ENCODE data around the gene ELMO3. TPM values are rescaled to one million over a fixed set of nuclear protein-coding genes. Genes with fewer than 3 reads are reported as not detected.
A peak's percentile ranks its signal among the peaks of the same experiment; 100 is the strongest.

The ELMO3 gene
- total and polyA plus RNA-seq, 4 donors, result 1.7 to 3.8 (median 3.1) TPM

DNA sequence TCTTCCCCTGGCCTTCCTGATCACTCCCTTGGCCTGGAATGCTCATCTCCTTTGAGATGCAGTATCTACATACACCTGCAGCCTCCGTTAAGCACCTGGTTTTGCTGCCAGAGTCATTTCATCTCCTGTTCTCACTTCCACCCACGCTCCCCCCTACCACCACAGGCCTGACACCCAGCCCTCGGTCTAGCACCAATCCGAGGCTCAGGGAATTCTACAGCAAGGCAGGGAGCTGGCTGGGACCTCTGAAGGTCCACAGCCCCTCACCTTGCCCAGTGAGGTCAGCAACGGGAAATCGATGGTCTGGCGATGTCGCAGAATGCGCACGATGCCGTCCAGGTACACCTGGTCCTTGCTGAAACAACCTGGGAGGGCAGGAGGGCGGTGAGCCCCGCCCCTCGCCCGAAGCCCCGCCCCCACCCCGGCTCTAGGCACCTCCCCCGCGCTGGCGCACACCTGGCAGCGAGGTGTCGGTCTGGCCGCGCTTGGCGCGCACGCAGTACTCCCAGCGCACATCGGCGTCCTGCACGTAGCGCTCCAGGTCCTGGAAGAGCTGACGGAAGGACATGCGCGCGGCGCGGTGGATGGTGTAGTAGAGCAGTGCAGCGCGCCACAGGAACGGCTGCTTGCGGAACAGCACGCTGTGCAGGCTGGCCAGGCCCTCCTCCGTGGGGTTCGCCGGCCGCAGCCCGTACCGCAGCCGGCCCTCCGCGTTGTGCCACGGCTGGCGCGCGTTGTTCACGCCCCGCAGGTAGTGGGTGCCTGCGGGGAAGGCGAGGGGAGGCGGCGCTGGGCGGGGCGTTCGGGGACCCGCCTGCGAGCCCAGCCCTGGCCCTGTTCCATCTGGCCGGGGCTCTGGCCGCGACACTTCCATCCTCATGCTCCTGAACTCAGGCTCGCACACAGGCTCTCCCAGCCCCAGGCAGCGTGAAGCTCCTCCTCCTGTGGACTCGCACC is 20.9 kb upstream of the ELMO3 start:
- Histone ChIP-seq H3K36me3 (ENCODE audit: control insufficient read depth in 4 of 4, insufficient read depth in 3 of 4, low read depth in 1 of 4, low read length in 3 of 4) (no peaks in the 10 kb centered on the region), H3K4me3 (ENCODE audit: low read depth in 1 of 3, low read length in 3 of 3) (peak overlapping the region in 2 of 3 donors; percentile 37 to 39), H3K27ac (ENCODE audit: low read depth in 1 of 2, low read length in 2 of 2) (peak overlapping the region in 1 of 2 donors; percentile 29), H3K9me3 (ENCODE audit: control insufficient read depth in 4 of 4, low read length in 3 of 4) (no peaks in the 10 kb centered on the region), H3K4me1 (ENCODE audit: control insufficient read depth in 4 of 4, insufficient read depth in 4 of 4, low read length in 3 of 4) (peaks cover 12 to 34% (median 20%) of the 10 kb centered on the region in 4 donors), H3K9ac (ENCODE audit: low read depth in 1 of 2, low read length in 2 of 2) (no peak overlapping the region), H3K27me3 (ENCODE audit: control insufficient read depth in 4 of 4, insufficient read depth in 4 of 4, low read length in 3 of 4) (no peaks in the 10 kb centered on the region)
- DNase-seq (ENCODE audit: low spot score), result peak; percentile 54
- WGBS, result 5% methylated on average over 73 of the region's 73 CpGs
- TF ChIP-seq HNF4G (IDR thresholded peaks at IDR 0.05) (no peak), FOXA2 (IDR thresholded peaks at IDR 0.05) (no peak), GABPA (IDR thresholded peaks at IDR 0.05 in 1 of 2, conservative IDR thresholded peaks at IDR 0.05 in 1 of 2) (no peak), EGR1 (IDR thresholded peaks at IDR 0.05; ENCODE audit: low read depth in 2 of 2) (no peak)
- TF ChIP-seq, protein P1, sequence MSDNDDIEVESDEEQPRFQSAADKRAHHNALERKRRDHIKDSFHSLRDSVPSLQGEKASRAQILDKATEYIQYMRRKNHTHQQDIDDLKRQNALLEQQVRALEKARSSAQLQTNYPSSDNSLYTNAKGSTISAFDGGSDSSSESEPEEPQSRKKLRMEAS (IDR thresholded peaks at IDR 0.05), result no peak
- TF ChIP-seq, protein P2, sequence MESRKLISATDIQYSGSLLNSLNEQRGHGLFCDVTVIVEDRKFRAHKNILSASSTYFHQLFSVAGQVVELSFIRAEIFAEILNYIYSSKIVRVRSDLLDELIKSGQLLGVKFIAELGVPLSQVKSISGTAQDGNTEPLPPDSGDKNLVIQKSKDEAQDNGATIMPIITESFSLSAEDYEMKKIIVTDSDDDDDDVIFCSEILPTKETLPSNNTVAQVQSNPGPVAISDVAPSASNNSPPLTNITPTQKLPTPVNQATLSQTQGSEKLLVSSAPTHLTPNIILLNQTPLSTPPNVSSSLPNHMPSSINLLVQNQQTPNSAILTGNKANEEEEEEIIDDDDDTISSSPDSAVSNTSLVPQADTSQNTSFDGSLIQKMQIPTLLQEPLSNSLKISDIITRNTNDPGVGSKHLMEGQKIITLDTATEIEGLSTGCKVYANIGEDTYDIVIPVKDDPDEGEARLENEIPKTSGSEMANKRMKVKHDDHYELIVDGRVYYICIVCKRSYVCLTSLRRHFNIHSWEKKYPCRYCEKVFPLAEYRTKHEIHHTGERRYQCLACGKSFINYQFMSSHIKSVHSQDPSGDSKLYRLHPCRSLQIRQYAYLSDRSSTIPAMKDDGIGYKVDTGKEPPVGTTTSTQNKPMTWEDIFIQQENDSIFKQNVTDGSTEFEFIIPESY (IDR thresholded peaks at IDR 0.05), result no peak

DNA sequence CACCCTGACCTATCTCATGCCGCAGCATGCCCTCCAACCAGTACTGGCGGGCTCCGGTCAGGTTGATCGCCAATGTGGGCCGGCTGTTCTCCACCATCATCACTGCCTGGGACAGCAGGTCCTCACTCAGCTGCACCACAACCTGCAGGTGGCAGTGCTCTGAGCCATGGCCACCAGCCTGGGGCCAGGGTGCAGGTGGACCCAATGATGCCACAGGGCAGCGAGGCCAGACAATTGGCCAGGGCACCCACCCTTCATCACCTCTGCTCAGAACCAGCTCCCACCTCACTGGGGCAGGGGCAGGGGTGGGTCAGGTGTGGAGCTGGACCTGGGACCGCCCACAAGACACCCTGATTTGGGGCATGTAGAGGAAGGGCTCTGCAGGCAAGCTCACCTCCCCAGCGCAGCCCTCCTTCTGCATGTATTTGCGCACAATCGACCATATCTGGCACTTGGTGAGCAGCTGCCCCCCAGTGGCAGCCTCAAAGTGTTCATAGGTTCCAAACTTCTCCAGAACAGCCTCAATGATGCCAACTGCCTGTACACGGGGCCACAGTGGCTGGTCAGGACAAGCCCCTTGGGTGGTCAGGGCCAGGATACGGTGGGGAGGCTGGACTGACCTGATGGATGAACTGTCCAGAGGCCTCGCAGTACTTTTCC is 19.4 kb upstream of the ELMO3 start:
- H3K9me3 ChIP-seq (ENCODE audit: control insufficient read depth in 4 of 4, low read length in 3 of 4), result no peaks in the 10 kb centered on the region
- DNase-seq (ENCODE audit: low spot score), result no peak
- no peaks in the 10 kb centered on the region for H3K36me3 ChIP-seq (ENCODE audit: control insufficient read depth in 4 of 4, insufficient read depth in 3 of 4, low read depth in 1 of 4, low read length in 3 of 4)
- no peak overlapping the region for H3K27ac ChIP-seq (ENCODE audit: low read depth in 1 of 2, low read length in 2 of 2)
- WGBS, result 93% methylated on average over 13 of the region's 13 CpGs
- H3K9ac ChIP-seq (ENCODE audit: low read depth in 1 of 2, low read length in 2 of 2), result no peak overlapping the region
- H3K4me3 ChIP-seq (ENCODE audit: low read depth in 1 of 3, low read length in 3 of 3), result no peak overlapping the region
- TF ChIP-seq JUND (IDR thresholded peaks at IDR 0.05), result no peak
- no peak for TF ChIP-seq RAD21 (IDR thresholded peaks at IDR 0.05)
- no peak for TF ChIP-seq GABPA (IDR thresholded peaks at IDR 0.05 in 1 of 2, conservative IDR thresholded peaks at IDR 0.05 in 1 of 2)
- TF ChIP-seq, protein P3, sequence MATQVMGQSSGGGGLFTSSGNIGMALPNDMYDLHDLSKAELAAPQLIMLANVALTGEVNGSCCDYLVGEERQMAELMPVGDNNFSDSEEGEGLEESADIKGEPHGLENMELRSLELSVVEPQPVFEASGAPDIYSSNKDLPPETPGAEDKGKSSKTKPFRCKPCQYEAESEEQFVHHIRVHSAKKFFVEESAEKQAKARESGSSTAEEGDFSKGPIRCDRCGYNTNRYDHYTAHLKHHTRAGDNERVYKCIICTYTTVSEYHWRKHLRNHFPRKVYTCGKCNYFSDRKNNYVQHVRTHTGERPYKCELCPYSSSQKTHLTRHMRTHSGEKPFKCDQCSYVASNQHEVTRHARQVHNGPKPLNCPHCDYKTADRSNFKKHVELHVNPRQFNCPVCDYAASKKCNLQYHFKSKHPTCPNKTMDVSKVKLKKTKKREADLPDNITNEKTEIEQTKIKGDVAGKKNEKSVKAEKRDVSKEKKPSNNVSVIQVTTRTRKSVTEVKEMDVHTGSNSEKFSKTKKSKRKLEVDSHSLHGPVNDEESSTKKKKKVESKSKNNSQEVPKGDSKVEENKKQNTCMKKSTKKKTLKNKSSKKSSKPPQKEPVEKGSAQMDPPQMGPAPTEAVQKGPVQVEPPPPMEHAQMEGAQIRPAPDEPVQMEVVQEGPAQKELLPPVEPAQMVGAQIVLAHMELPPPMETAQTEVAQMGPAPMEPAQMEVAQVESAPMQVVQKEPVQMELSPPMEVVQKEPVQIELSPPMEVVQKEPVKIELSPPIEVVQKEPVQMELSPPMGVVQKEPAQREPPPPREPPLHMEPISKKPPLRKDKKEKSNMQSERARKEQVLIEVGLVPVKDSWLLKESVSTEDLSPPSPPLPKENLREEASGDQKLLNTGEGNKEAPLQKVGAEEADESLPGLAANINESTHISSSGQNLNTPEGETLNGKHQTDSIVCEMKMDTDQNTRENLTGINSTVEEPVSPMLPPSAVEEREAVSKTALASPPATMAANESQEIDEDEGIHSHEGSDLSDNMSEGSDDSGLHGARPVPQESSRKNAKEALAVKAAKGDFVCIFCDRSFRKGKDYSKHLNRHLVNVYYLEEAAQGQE (IDR thresholded peaks at IDR 0.05), result no peak
- no peak for TF ChIP-seq FOXA2 (IDR thresholded peaks at IDR 0.05)
- no peak for TF ChIP-seq SP1 (IDR thresholded peaks at IDR 0.05)
- TF ChIP-seq, protein P2 (IDR thresholded peaks at IDR 0.05), result no peak
- TF ChIP-seq, protein P1 (IDR thresholded peaks at IDR 0.05), result no peak
- TF ChIP-seq NR2F2 (IDR thresholded peaks at IDR 0.05), result no peak
- TF ChIP-seq HNF4A (conservative IDR thresholded peaks at IDR 0.05), result no peak
- peaks cover 8 to 32% (median 13%) of the 10 kb centered on the region in 4 donors for H3K4me1 ChIP-seq (ENCODE audit: control insufficient read depth in 4 of 4, insufficient read depth in 4 of 4, low read length in 3 of 4)
- no peaks in the 10 kb centered on the region for H3K27me3 ChIP-seq (ENCODE audit: control insufficient read depth in 4 of 4, insufficient read depth in 4 of 4, low read length in 3 of 4)
